Measurements from ENCODE around the gene PROZ.

Gene PROZ

GRCh38 chr13:113129480-113129879 is 29.0 kb upstream of the PROZ start:
- DNase-seq (ENCODE audit: low read depth, low spot score): no peak
- WGBS (ENCODE audit: insufficient coverage, insufficient read length): no CpG with 5 or more reads among the region's 27 CpGs
- H3K9me3 ChIP-seq (ENCODE audit: control insufficient read depth, insufficient read depth, low read length): no peaks in the 10 kb centered on the region
- no peak overlapping the region for H3K27ac ChIP-seq (ENCODE audit: low read length)
- H3K36me3 ChIP-seq (ENCODE audit: control insufficient read depth, insufficient read depth, low read length): no peaks in the 10 kb centered on the region; the same call in 1 of the 2 replicates
- no peaks in the 10 kb centered on the region for H3K27me3 ChIP-seq (ENCODE audit: control insufficient read depth, insufficient read depth, low read length)
- peaks cover 3% of the 10 kb centered on the region; the same call in 1 of the 2 replicates for H3K4me1 ChIP-seq (ENCODE audit: control insufficient read depth, insufficient read depth, low read length)
- H3K4me3 ChIP-seq (ENCODE audit: low read length): no peak overlapping the region

GRCh38 chr13:113129921-113130750 is 28.3 kb upstream of the PROZ start:
- Histone ChIP-seq H3K4me1 (ENCODE audit: control insufficient read depth, insufficient read depth, low read length) (peaks cover 3% of the 10 kb centered on the region; the same call in 1 of the 2 replicates), H3K27ac (ENCODE audit: low read length) (no peak overlapping the region), H3K36me3 (ENCODE audit: control insufficient read depth, insufficient read depth, low read length) (no peaks in the 10 kb centered on the region; the same call in 1 of the 2 replicates), H3K27me3 (ENCODE audit: control insufficient read depth, insufficient read depth, low read length) (no peaks in the 10 kb centered on the region), H3K4me3 (ENCODE audit: low read length) (no peak overlapping the region), H3K9me3 (ENCODE audit: control insufficient read depth, insufficient read depth, low read length) (no peaks in the 10 kb centered on the region)
- no peak for DNase-seq (ENCODE audit: low read depth, low spot score)
- no CpG with 5 or more reads among the region's 60 CpGs for WGBS (ENCODE audit: insufficient coverage, insufficient read length)

DNA sequence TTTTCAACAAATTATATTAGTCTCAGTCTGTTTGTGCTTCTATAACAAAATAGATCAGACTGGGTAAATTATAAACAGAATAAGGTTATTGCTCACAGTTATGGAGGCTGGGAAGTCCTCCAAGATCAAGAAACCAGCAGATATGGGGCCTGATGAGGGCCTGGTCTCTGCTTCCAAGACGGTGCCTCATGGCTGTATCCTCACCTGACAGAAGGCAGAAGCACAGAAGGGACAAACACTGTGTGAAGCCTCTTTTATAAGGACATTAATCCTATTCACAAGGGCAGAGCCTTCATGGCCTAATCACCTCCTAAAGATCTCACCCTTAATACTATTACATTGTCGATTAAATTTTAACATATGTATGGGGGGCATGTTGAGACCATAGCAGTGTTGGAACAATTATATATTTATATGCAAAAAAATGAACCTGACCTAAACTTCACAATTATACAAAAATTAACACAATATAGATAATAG is 23.1 kb upstream of the PROZ start:
- WGBS (ENCODE audit: insufficient coverage, insufficient read length): no CpG with 5 or more reads among the region's 2 CpGs
- no peak overlapping the region for H3K4me3 ChIP-seq (ENCODE audit: low read length)
- H3K36me3 ChIP-seq (ENCODE audit: control insufficient read depth, insufficient read depth, low read length): no peaks in the 10 kb centered on the region
- no peaks in the 10 kb centered on the region for H3K9me3 ChIP-seq (ENCODE audit: control insufficient read depth, insufficient read depth, low read length)
- DNase-seq (ENCODE audit: low read depth, low spot score): no peak
- no peak overlapping the region for H3K27ac ChIP-seq (ENCODE audit: low read length)
- 0 out of 2 replicates have a peak, but pooled peaks cover 2% of the 10 kb centered on the region for H3K4me1 ChIP-seq (ENCODE audit: control insufficient read depth, insufficient read depth, low read length)
- H3K27me3 ChIP-seq (ENCODE audit: control insufficient read depth, insufficient read depth, low read length): no peaks in the 10 kb centered on the region

GRCh38 chr13:113137691-113138298 is 20.7 kb upstream of the PROZ start:
- H3K36me3 ChIP-seq (ENCODE audit: control insufficient read depth, insufficient read depth, low read length): no peaks in the 10 kb centered on the region
- no CpG with 5 or more reads among the region's 11 CpGs for WGBS (ENCODE audit: insufficient coverage, insufficient read length)
- H3K9me3 ChIP-seq (ENCODE audit: control insufficient read depth, insufficient read depth, low read length): no peaks in the 10 kb centered on the region
- no peak overlapping the region for H3K4me3 ChIP-seq (ENCODE audit: low read length)
- no peaks in the 10 kb centered on the region for H3K27me3 ChIP-seq (ENCODE audit: control insufficient read depth, insufficient read depth, low read length)
- DNase-seq (ENCODE audit: low read depth, low spot score): no peak
- no peak overlapping the region for H3K27ac ChIP-seq (ENCODE audit: low read length)
- H3K4me1 ChIP-seq (ENCODE audit: control insufficient read depth, insufficient read depth, low read length): 0 out of 2 replicates have a peak, but pooled peaks cover 2% of the 10 kb centered on the region

GRCh38 chr13:113138792-113139551 is 19.5 kb upstream of the PROZ start:
- no peak overlapping the region for H3K27ac ChIP-seq (ENCODE audit: low read length)
- WGBS (ENCODE audit: insufficient coverage, insufficient read length): no CpG with 5 or more reads among the region's 16 CpGs
- no peaks in the 10 kb centered on the region for H3K27me3 ChIP-seq (ENCODE audit: control insufficient read depth, insufficient read depth, low read length)
- H3K4me1 ChIP-seq (ENCODE audit: control insufficient read depth, insufficient read depth, low read length): 0 out of 2 replicates have a peak, but pooled peaks cover 3% of the 10 kb centered on the region
- no peak overlapping the region for H3K4me3 ChIP-seq (ENCODE audit: low read length)
- no peaks in the 10 kb centered on the region for H3K9me3 ChIP-seq (ENCODE audit: control insufficient read depth, insufficient read depth, low read length)
- no peaks in the 10 kb centered on the region; the same call in 1 of the 2 replicates for H3K36me3 ChIP-seq (ENCODE audit: control insufficient read depth, insufficient read depth, low read length)
- no peak for DNase-seq (ENCODE audit: low read depth, low spot score)

- no CpG with 5 or more reads among the region's 5 CpGs for WGBS (ENCODE audit: insufficient coverage, insufficient read length)
- Histone ChIP-seq H3K36me3 (ENCODE audit: control insufficient read depth, insufficient read depth, low read length) (no peaks in the 10 kb centered on the region; the same call in 1 of the 2 replicates), H3K4me1 (ENCODE audit: control insufficient read depth, insufficient read depth, low read length) (0 out of 2 replicates have a peak, but pooled peaks cover 3% of the 10 kb centered on the region), H3K9me3 (ENCODE audit: control insufficient read depth, insufficient read depth, low read length) (no peaks in the 10 kb centered on the region), H3K27ac (ENCODE audit: low read length) (no peak overlapping the region), H3K4me3 (ENCODE audit: low read length) (no peak overlapping the region), H3K27me3 (ENCODE audit: control insufficient read depth, insufficient read depth, low read length) (no peaks in the 10 kb centered on the region)
- no peak for DNase-seq (ENCODE audit: low read depth, low spot score)
Observed at GRCh38 chr13:113139577-113139976, 18.9 kb upstream of the PROZ start.

- no peak for DNase-seq (ENCODE audit: low read depth, low spot score)
- Histone ChIP-seq H3K36me3 (ENCODE audit: control insufficient read depth, insufficient read depth, low read length) (no peaks in the 10 kb centered on the region; the same call in 1 of the 2 replicates), H3K4me1 (ENCODE audit: control insufficient read depth, insufficient read depth, low read length) (0 out of 2 replicates have a peak, but pooled peaks cover 3% of the 10 kb centered on the region), H3K9me3 (ENCODE audit: control insufficient read depth, insufficient read depth, low read length) (no peaks in the 10 kb centered on the region), H3K27me3 (ENCODE audit: control insufficient read depth, insufficient read depth, low read length) (no peaks in the 10 kb centered on the region), H3K27ac (ENCODE audit: low read length) (no peak overlapping the region), H3K4me3 (ENCODE audit: low read length) (no peak overlapping the region)
- no CpG with 5 or more reads among the region's 26 CpGs for WGBS (ENCODE audit: insufficient coverage, insufficient read length)
Observed at GRCh38 chr13:113140677-113141600, 17.5 kb upstream of the PROZ start.

GRCh38 chr13:113141601-113141970 is 16.9 kb upstream of the PROZ start:
- H3K9me3 ChIP-seq (ENCODE audit: control insufficient read depth, insufficient read depth, low read length): no peaks in the 10 kb centered on the region
- no peak for DNase-seq (ENCODE audit: low read depth, low spot score)
- H3K4me1 ChIP-seq (ENCODE audit: control insufficient read depth, insufficient read depth, low read length): 0 out of 2 replicates have a peak, but pooled peaks cover 3% of the 10 kb centered on the region
- WGBS (ENCODE audit: insufficient coverage, insufficient read length): no CpG with 5 or more reads among the region's 18 CpGs
- no peaks in the 10 kb centered on the region; the same call in 1 of the 2 replicates for H3K36me3 ChIP-seq (ENCODE audit: control insufficient read depth, insufficient read depth, low read length)
- H3K27ac ChIP-seq (ENCODE audit: low read length): no peak overlapping the region
- H3K4me3 ChIP-seq (ENCODE audit: low read length): no peak overlapping the region
- no peaks in the 10 kb centered on the region for H3K27me3 ChIP-seq (ENCODE audit: control insufficient read depth, insufficient read depth, low read length)

- Histone ChIP-seq H3K36me3 (ENCODE audit: control insufficient read depth, insufficient read depth, low read length) (no peaks in the 10 kb centered on the region; the same call in 1 of the 2 replicates), H3K27ac (ENCODE audit: low read length) (no peak overlapping the region), H3K27me3 (ENCODE audit: control insufficient read depth, insufficient read depth, low read length) (no peaks in the 10 kb centered on the region), H3K4me1 (ENCODE audit: control insufficient read depth, insufficient read depth, low read length) (0 out of 2 replicates have a peak, but pooled peaks cover 1% of the 10 kb centered on the region), H3K4me3 (ENCODE audit: low read length) (no peak overlapping the region), H3K9me3 (ENCODE audit: control insufficient read depth, insufficient read depth, low read length) (no peaks in the 10 kb centered on the region)
- no peak for DNase-seq (ENCODE audit: low read depth, low spot score)
- WGBS (ENCODE audit: insufficient coverage, insufficient read length): no CpG with 5 or more reads among the region's 7 CpGs
Observed at GRCh38 chr13:113142876-113143275, 15.6 kb upstream of the PROZ start.
